Epidermal melanocyte (primary cell): ENCODE data around the gene ASB14.

ENCODE experiments used
- DNase-seq: peaks from one replicate; pipeline ENCODE4 v3.0.0; 2011; ENCODE audit warnings: low spot score; ENCODE audit not compliant: insufficient read length

ASB14 gene

DNA sequence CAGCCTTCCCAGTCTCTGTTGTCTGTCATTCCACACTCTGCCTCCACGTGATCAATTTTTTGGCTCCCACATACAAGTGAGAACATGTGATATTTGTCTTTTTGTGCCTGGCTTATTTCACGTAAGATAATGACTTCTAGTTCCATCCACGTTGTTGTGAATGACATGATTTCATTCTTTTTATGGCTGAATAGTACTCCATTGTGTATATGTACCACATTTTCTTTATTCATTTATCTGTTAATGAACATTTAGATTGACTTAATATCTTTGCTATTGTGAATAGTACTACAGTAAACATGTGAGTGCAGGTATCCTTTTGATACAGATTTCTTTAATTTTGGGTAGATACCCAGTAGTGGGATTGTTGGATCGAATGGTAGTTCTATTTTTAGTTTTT is 31.4 kb downstream of the ASB14 start:
- no peak for DNase-seq

DNA sequence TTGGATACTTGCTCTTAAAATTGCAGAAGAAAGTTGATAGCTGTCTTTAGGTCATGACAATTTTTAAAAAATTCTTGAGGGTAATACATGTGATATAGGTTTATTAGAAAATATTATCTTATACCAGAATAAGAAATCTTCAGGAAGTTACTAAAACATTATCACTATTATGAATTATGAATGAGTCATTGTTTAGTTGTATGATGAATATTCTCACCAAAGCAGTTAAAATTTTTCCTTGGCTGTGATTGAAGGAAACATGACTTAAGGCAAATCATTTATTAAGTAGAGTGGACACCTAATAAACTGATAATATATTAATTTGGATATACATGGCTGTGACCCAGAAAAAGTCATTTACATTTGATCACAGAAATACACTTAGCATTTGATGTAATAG is 34.8 kb downstream of the ASB14 start:
- DNase-seq: no peak

DNA sequence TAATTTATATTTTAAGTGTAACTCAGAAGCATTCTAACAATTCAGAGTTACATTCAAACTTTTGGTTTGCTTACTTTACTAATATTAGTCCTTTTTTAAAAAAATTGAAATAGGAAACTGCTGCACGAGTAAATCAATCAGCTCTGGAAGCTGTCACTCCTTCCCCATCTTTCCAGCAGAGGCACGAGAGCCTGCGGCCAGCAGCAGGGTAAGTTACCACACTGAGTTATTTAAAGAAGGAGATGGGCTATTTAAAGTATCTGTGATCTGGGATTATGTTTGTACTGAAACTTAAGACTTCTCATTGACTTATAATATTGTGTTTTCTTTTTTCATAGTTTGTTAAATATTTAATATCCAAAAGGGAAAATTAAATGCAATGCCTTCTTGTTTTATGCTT is 35.6 kb downstream of the ASB14 start:
- no peak for DNase-seq

DNA sequence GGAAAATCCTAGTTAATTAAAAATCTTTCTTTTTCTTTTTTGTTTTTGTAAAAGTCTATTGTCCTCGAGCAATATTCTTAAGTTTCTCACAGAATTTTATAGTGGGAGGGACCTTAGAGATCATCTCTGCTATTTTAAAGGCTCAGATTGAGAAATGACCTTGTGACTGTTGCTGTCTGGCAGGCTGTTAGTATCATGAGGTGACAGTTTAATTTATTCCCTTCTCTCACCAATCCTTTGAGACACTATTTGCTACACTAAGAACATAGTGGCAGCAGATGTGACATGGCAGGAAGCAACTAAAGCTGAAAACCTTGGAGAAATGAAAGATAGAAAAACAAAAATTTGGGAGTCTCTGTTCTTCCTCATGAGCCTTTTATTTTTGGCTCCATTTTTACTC is 40.1 kb downstream of the ASB14 start:
- no peak for DNase-seq

DNA sequence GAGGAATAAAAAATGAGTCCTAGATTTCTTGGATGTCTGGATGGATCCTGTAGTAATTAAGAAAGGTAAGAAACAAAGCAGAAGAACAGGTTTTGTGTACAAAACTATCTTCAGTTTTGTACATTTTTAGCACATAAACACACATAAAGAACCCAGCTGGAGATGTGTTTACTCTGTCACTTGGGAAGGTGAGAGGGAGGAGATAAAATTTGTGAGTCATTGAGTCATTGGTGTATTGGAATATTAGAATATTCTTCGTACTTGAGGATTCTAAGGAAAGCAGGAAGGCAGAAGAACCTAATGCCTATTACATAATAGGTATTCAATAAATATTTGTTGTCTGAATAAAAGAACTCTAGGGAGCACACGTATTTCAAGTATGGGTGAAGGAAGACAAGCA is 47.5 kb downstream of the ASB14 start:
- no peak for DNase-seq

DNA sequence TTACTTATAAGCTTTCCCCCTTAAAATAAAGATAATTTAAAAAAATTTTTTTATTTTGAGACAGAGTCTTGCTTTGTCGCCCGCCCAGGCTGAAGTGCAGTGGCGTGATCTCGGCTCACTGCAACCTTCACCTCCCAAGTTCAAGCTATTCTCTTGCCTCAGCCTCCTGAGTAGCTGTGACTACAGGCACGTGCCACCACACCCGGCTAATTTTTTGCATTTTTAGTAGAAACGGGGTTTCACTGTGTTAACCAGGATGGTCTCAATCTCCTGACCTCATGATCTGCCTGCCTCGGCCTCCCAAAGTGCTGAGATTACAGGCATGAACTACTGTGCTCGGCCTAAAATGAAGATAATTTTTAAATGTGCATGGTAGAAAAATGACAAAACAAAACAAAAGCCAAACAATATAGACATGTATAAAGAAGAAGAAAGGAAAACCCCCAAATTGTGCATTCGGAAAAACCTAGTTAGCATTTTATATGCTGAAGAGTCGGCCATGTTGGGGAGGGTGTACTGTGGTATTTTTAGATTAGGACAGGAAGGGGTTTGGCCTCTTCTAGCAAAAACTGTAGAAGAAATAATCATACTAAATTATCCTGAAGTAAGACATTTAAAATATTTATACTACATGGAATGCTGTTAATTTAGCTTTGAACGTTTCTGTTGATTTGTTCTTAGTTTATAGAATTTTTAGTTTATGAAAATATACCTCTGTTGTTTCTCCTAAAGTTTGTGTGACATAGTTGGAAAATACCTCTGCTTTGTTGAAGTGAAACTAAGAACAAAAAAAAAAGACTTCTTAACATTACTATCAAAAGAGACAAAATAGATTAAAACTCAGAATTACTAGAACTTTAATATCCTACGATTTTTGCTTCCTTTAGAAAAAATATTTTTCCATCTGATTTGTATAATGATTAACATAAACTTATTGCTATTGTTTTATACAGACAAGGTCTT is 57.6 kb downstream of the ASB14 start:
- no peak for DNase-seq

DNA sequence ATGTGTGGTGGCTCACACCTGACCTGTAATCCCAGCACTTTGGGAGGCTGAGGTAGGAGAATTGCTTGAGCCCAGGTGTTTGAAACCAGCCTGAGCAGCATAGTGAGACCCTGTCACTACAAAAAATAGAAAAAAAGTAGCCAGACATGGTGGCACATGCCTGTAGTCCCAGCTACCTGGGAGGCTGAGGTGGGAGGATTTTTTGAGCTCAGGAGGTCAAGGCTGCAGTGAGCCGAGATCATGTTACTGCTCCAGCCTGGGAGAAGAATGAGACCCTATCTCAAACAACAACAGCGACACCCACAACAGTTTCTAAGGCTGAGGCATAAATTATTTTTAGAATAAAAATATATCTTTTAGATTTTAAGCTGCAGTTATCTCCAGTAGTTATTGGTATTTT is 58.7 kb downstream of the ASB14 start:
- no peak for DNase-seq

DNA sequence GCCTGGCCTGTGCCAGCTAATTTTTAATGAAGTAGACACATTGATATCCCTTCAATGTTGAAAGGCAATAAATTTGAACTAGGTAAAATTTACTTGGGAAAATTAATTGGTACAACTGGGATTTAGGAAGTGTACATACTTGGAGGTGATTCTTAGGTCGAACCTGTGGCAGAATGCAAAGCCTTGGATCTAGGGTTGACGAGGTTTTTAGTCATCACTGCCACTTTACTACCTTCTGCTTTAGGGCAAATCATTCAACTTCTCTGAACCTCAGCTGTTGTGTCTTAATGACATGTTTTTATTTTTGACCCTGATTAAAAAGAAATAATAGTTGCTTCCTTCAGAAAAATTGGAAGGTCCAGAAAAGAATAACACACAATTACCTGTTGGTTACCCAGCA is 62.5 kb downstream of the ASB14 start:
- DNase-seq: no peak

DNA sequence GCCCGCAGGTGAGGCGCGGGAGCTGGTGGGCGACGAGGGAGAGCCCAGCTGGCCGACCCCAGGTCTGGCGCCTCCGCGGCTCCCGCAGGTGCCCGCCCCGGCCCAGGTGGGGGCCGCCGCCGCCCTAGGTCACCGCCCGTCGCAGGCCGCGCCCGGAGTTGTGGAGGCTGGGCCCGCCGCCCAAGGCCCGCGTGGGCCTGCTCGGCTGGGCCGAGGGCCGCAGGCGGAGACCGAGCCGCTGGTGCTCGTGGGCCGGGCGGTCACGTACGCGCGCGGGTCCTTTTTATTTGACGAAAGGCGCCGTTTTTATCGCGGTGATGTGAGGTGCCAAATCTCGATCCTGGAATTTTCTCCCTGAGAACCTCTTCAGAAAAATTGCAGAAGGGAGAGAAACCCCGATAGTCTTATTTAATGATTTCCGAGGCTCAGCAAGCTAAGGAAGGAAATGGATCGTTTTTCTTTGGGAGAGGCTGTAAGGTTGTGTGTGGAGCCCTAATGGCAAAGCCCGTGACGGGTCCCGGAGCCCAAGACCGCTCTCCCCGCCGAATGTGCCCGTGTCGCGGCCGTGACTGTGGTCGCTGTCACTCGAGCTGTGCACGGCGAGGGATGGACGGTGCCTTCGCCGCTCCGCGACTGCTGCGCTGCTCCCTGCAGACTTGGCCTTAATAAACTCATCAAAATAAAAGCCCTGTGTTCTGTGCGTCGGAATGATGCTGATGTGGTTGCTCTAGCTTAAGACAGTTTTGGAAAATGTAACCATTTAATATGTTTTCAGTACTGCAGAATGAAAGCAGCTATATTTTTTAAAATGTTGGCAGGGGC is 64.3 kb downstream of the ASB14 start:
- peak; percentile 33 for DNase-seq

DNA sequence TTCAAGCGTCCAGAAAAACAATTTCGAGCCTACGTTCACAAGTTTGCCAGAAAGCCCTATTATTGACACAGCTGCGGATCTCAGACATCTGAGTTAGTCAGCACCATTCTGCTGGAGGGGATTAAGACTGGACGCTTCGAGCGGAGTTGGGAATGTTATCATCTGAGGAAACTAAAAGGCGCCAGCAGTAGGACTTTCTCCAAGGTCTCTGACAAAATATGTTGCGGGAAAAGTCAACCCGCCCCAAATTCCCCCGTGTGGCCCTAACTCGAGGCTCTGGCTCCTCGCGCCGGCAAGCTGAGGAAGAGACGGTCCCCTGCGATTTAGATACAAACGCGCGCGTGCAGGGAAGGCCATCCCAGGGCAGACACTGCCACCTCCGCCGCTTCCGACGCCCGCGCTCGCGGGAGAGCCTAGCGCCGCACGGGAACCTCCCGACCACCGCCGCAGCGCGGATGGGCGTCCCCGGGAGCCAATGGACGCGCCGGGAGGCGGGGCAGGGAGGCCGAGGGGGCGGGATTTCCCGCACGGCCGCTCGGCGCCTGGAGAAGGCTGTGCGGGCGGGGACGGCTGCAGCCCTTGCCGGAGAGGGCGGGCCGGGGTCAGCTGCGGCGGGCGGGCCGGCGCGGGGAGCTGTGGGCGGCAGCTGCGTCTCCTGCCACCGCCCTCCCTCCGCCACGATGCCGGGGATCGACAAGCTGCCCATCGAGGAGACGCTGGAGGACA is 65.1 kb downstream of the ASB14 start, which contains the start of gene APPL1:
Gene APPL1, plus strand, starts transcription at position 526 of the 726 bp plus-strand sequence. Its CDS starts 155 bp downstream, at position 681.
- DNase-seq: peak; percentile 95

DNA sequence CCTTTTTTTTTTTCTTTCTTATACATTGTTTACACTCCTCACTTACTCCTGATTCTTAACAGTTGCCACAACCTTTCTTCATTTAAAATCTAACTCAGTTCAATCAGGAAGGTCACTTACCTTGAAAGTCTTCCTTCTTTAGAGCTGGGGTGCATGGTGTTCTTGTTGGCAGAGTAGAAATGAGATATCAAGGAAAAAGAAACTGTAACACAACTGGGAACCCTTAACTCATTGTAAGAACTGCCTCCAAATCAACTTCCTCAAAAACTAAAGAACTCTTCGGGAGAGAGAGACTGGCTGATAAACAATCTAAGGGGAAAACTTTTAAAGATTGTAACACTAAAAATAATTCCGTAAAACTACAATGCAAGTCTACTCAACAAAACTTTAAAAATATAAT is 66.3 kb downstream of the ASB14 start:
- DNase-seq: no peak

DNA sequence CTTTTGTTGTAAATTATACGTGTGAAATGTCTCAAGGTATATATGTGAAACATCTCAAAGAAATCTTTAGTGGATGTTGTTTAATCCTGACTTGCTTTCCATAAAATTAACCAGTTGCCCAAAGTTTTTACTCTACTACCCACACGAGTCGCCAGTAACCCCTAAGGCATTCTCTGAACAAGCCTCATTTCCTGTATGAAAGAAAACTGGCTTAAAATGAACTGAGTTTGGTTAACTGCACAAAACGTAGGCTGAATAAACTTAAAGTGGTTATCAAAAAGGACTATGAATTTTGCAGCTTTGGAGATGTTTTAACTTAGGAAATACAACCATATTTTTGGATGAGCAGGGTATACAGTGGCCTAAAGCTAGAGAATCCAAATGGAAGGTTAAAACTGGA is 67.6 kb downstream of the ASB14 start:
- no peak for DNase-seq

DNA sequence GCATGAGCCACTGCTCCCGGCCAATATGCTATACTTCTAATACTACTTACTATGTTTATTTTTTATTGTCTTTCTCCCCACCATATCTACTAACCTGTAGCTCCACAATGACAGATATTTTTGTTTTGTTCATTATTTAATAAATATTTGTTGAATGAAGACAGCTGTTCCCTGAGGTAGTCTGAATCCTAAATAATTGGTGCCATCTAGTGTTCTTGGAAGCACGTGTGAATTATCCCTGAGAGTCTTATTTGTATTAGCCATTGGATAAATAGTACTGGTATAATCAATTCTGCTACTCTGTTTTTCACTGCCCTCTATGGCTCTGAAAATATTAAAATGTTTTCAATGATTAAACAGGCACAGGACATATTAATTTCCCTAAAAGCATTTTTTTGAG is 70.6 kb downstream of the ASB14 start:
- no peak for DNase-seq
